CD4-positive, alpha-beta memory T cell (primary cell): ENCODE data around the gene ZBTB16. TPM values are rescaled to one million over a fixed set of nuclear protein-coding genes. Genes with fewer than 3 reads are reported as not detected.
A peak's percentile ranks its signal among the peaks of the same experiment; 100 is the strongest.

Source experiments
- CTCF ChIA-PET: fragments of 350-600 bp; sonication (Branson Sonifier 250); formaldehyde crosslinking; loops from one replicate; lab custom pipeline; 2021; ENCODE audit warnings: inconsistent platforms; ENCODE audit not compliant: partially characterized antibody; lab: Charles Lee
- POLR2A ChIA-PET: fragments of 350-600 bp; sonication (Branson Sonifier 250); formaldehyde crosslinking; loops from one replicate; lab custom pipeline; 2021; ENCODE audit not compliant: partially characterized antibody; lab: Charles Lee
- DNase-seq, 5 donors: peaks; one replicate each; pipeline versions ENCODE4 v3.0.0 to v3.0.0-alpha.2; 2020 to 2022; ENCODE audit warnings: mixed read lengths in 1 of 5
- H3K27ac ChIP-seq: one replicate; pipeline ENCODE4 v1.7.0; 2013; ENCODE audit warnings: low read depth, low read length
- H3K27me3 ChIP-seq: 2 replicates; pipeline ENCODE4 v1.7.0; 2013; ENCODE audit warnings: mild to moderate bottlenecking, low read length, moderate library complexity; ENCODE audit not compliant: insufficient read depth
- H3K36me3 ChIP-seq: 2 replicates; pipeline ENCODE4 v1.7.0; 2013; ENCODE audit warnings: mild to moderate bottlenecking, low read length, moderate library complexity; ENCODE audit not compliant: insufficient read depth
- H3K4me1 ChIP-seq: 2 replicates; pipeline ENCODE4 v1.7.0; 2013; ENCODE audit warnings: mild to moderate bottlenecking, low read length, moderate library complexity; ENCODE audit not compliant: insufficient read depth
- H3K4me3 ChIP-seq, 2 donors: one replicate each; pipeline ENCODE4 v1.7.0; 2013; ENCODE audit warnings: low read length in 2 of 2, mild to moderate bottlenecking in 1 of 2
- H3K9me3 ChIP-seq, 2 donors: one replicate each; pipeline ENCODE4 v1.7.0; 2013; ENCODE audit warnings: low read length in 2 of 2, control low read depth in 1 of 2; ENCODE audit not compliant: control insufficient read depth in 1 of 2
- H3K27ac Mint-ChIP-seq, 7 donors: one replicate each; pipeline ENCODE4 v1.8.0; 2020 to 2021; ENCODE audit warnings: mixed read lengths in 7 of 7, mild to moderate bottlenecking in 6 of 7, inconsistent platforms in 3 of 7, moderate library complexity in 3 of 7
- H3K27me3 Mint-ChIP-seq, 2 donors: one replicate each; pipeline ENCODE4 v1.8.0; 2020 to 2021; ENCODE audit warnings: mixed read lengths in 2 of 2
- H3K36me3 Mint-ChIP-seq, 2 donors: one replicate each; pipeline ENCODE4 v1.8.0; 2020 to 2021; ENCODE audit warnings: mixed read lengths in 2 of 2, inconsistent platforms in 1 of 2, mild to moderate bottlenecking in 1 of 2
- H3K4me1 Mint-ChIP-seq, 4 donors: one replicate each; pipeline ENCODE4 v1.8.0; 2020 to 2021; ENCODE audit warnings: mixed read lengths in 4 of 4, mild to moderate bottlenecking in 1 of 4
- H3K4me3 Mint-ChIP-seq, 8 donors: one replicate each; pipeline ENCODE4 v1.8.0; 2020 to 2021; ENCODE audit warnings: mixed read lengths in 8 of 8, mild to moderate bottlenecking in 7 of 8, moderate library complexity in 6 of 8, inconsistent platforms in 3 of 8
- H3K9me3 Mint-ChIP-seq, 8 donors: one replicate each; pipeline ENCODE4 v1.8.0; 2020 to 2021; ENCODE audit warnings: mixed read lengths in 8 of 8, mild to moderate bottlenecking in 5 of 8, inconsistent platforms in 3 of 8, moderate library complexity in 1 of 8
- intact Hi-C: fragments of 100-400 bp; cut with micrococcal nuclease; formaldehyde crosslinking; loops from one replicate; pipeline ENCODE4 v1.15.1; 2023
- polyA plus RNA-seq, 2 donors: library from polyadenylated mRNA; unstranded; fragments of 300-500 nt; fragmentation: Illumina TruSeq; gene quantifications; one replicate each; pipeline ENCODE4 v1.2.3, GENCODE V29; 2021
- total RNA-seq, 2 experiments: library from RNA; stranded (reverse); gene quantifications; one replicate each; pipeline ENCODE4 v1.2.3, GENCODE V29; 2021

Gene ZBTB16
- total and polyA plus RNA-seq, 4 experiments from 2014 or later = 5.6 to 28.4 (median 8.6) TPM

GRCh38 chr11:114142707-114143106, 83.2 kb downstream of the ZBTB16 start:
- DNase-seq = no peak
- ChIA-PET CTCF (interaction anchor here (1.1 kb wide), 1 partner anchor 8 kb away, joined by 3 read pairs; no protein-coding TSS in a partner anchor), POLR2A (interaction anchor here (1.0 kb wide), 1 partner anchor 30 kb away, joined by 3 read pairs; no protein-coding TSS in a partner anchor)
- H3K36me3 Mint-ChIP-seq = peaks cover 2 to 14% of the 10 kb centered on the region in 2 donors
- Histone ChIP-seq H3K27ac (no peak overlapping the region), H3K36me3 (no peaks in the 10 kb centered on the region), H3K4me3 (no peak overlapping the region), H3K27me3 (peaks cover 3% of the 10 kb centered on the region), H3K4me1 (no peaks in the 10 kb centered on the region), H3K9me3 (no peaks in the 10 kb centered on the region)
- no peak overlapping the region for H3K27ac Mint-ChIP-seq
- intact Hi-C loops = no loop called here
- H3K9me3 Mint-ChIP-seq = no peaks in the 10 kb centered on the region
- no peaks in the 10 kb centered on the region for H3K27me3 Mint-ChIP-seq
- peaks cover 12 to 44% (median 21%) of the 10 kb centered on the region in 4 donors for H3K4me1 Mint-ChIP-seq
- H3K4me3 Mint-ChIP-seq = no peak overlapping the region

DNA sequence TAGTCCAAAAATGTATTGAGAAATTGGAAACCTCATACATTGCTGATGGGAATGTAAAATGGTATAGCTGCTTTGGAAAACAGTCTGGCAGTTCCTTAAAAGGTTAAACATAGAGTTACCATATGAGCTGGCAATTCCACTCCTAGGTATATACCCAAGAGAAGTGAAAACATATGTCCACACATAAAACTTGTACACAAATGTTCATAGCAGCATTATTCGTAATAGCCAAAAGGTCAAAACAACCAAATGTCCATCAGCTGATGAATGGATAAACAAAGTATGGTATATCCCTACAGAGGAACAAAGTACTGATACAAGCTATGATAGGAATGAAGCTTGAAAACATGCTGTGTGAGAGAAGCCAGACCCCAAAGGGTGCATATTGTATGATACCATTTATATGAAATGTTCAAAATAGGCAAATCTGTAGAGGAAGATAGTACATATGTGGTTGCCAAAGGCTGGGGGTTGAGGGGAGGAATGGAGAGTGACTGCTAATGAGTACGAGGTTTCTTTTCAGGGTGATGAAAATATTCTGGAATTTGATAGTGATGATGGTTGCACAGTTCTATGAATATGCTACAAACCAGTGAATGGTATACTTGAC, 85.8 kb downstream of the ZBTB16 start:
- no peak for DNase-seq
- peaks cover 13 to 45% (median 28%) of the 10 kb centered on the region in 4 donors for H3K4me1 Mint-ChIP-seq
- H3K27ac Mint-ChIP-seq = peak overlapping the region in 1 of 7 donors; percentile 29
- Histone ChIP-seq H3K4me3 (no peak overlapping the region), H3K27me3 (peaks cover 3% of the 10 kb centered on the region), H3K27ac (no peak overlapping the region), H3K4me1 (peaks cover 10% of the 10 kb centered on the region), H3K36me3 (no peaks in the 10 kb centered on the region), H3K9me3 (no peaks in the 10 kb centered on the region)
- peaks cover 2 to 9% of the 10 kb centered on the region in 2 donors for H3K36me3 Mint-ChIP-seq
- no peaks in the 10 kb centered on the region for H3K9me3 Mint-ChIP-seq
- no peak overlapping the region for H3K4me3 Mint-ChIP-seq
- no peaks in the 10 kb centered on the region for H3K27me3 Mint-ChIP-seq
- intact Hi-C loops = no loop called here
- CTCF ChIA-PET = interaction anchor here (1.1 to 1.2 kb wide), 2 partner anchors 12 to 116 kb away, joined by 3 to 6 read pairs; no protein-coding TSS in a partner anchor
- POLR2A ChIA-PET = interaction anchor here (0.6 to 1.7 kb wide), 2 partner anchors 27 to 88 kb away, joined by 3 read pairs; no protein-coding TSS in a partner anchor

DNA sequence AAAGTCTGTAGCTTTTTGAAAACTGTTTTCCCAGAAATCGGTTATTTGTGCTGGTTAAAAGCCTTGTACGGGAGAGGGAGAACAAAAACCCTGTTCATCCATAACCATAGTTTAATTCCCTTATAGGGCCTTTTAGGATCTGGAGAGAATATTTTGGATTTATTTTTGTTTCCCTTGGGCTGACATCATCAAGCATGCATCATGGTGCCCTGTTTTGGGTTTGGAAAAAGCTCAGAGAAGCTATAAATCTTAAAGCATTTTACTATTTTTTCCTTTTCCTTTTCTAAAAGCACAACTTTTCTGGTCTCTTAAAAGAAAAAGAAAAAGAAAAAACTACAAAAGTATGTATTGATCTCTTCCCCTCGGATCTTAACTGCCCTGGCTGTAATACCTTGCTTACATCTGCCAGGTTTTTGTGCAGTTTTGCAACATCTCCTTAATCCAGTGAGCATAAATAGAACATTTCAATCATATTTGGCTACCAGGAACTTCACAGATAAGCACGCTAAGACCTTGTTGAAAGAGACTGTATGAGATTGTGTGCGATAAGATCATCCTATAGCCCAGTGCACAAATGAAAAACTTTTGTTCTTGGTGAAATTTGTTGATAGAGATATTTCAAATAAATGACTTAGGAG, 88.0 kb downstream of the ZBTB16 start:
- peak overlapping the region in 5 of 7 donors; percentile 32 to 65 (median 53) for H3K27ac Mint-ChIP-seq

GRCh38 chr11:114148013-114148382, 88.5 kb downstream of the ZBTB16 start:
- H3K27ac Mint-ChIP-seq = peak overlapping the region in 5 of 7 donors; percentile 32 to 65 (median 53)
- peaks cover 13% of the 10 kb centered on the region for H3K4me1 ChIP-seq

More for the DNA sequence above, 88.0 kb downstream of the ZBTB16 start:
- H3K9me3 Mint-ChIP-seq = peaks cover 0 to under 1% (median 0%) of the 10 kb centered on the region in 8 donors
- ChIA-PET POLR2A (interaction anchor here (0.7 to 1.1 kb wide), 3 partner anchors 10 to 30 kb away, joined by 3 read pairs; no protein-coding TSS in a partner anchor), CTCF (interaction anchor here (1.1 to 1.2 kb wide), 3 partner anchors 21 to 108 kb away, joined by 3 to 4 read pairs (median 3); no protein-coding TSS in a partner anchor)
- H3K27me3 Mint-ChIP-seq = no peaks in the 10 kb centered on the region
- intact Hi-C loops = no loop called here
- peak overlapping the region in 3 of 8 donors; percentile 11 to 54 (median 50) for H3K4me3 Mint-ChIP-seq
- H3K4me3 ChIP-seq = no peak overlapping the region
- no peak for DNase-seq
- H3K36me3 ChIP-seq = no peaks in the 10 kb centered on the region
- peaks cover 3% of the 10 kb centered on the region for H3K27me3 ChIP-seq
- peaks cover 17 to 58% (median 33%) of the 10 kb centered on the region in 4 donors for H3K4me1 Mint-ChIP-seq
- H3K4me1 ChIP-seq = peaks cover 13% of the 10 kb centered on the region
- H3K27ac ChIP-seq = no peak overlapping the region
- no peaks in the 10 kb centered on the region for H3K36me3 Mint-ChIP-seq
- H3K9me3 ChIP-seq = no peaks in the 10 kb centered on the region

GRCh38 chr11:114149689-114150407, 90.3 kb downstream of the ZBTB16 start:
- Histone ChIP-seq H3K27ac (no peak overlapping the region), H3K4me1 (peaks cover 13% of the 10 kb centered on the region), H3K36me3 (no peaks in the 10 kb centered on the region), H3K4me3 (no peak overlapping the region), H3K27me3 (peaks cover under 1% of the 10 kb centered on the region), H3K9me3 (no peaks in the 10 kb centered on the region)
- Mint-ChIP-seq H3K4me1 (peaks cover 20 to 57% (median 39%) of the 10 kb centered on the region in 4 donors), H3K4me3 (peak overlapping the region in 1 of 8 donors; percentile 36), H3K27me3 (no peaks in the 10 kb centered on the region), H3K9me3 (peaks cover 0 to 1% (median 0%) of the 10 kb centered on the region in 8 donors), H3K36me3 (no peaks in the 10 kb centered on the region), H3K27ac (peak overlapping the region in 1 of 7 donors; percentile 5)
- no peak for DNase-seq
- ChIA-PET POLR2A (interaction anchor here (0.5 to 1.7 kb wide), 4 partner anchors 10 to 72 kb away, joined by 3 to 5 read pairs (median 3); no protein-coding TSS in a partner anchor), CTCF (interaction anchor here (1.5 to 1.6 kb wide), 2 partner anchors 9 to 13 kb away, joined by 3 to 5 read pairs; no protein-coding TSS in a partner anchor)
- intact Hi-C loops = no loop called here

More at GRCh38 chr11:114148013-114148382, 88.5 kb downstream of the ZBTB16 start:
- H3K27me3 ChIP-seq = peaks cover 3% of the 10 kb centered on the region
- Mint-ChIP-seq H3K4me3 (peak overlapping the region in 3 of 8 donors; percentile 11 to 54 (median 50)), H3K4me1 (peaks cover 21 to 63% (median 37%) of the 10 kb centered on the region in 4 donors), H3K27me3 (no peaks in the 10 kb centered on the region), H3K9me3 (peaks cover 0 to 1% (median 0%) of the 10 kb centered on the region in 8 donors), H3K36me3 (no peaks in the 10 kb centered on the region)
- ChIA-PET CTCF (interaction anchor here (1.5 kb wide), 1 partner anchor 11 kb away, joined by 3 read pairs; no protein-coding TSS in a partner anchor), POLR2A (interaction anchor here (1.1 kb wide), 1 partner anchor 9 kb away, joined by 3 read pairs; no protein-coding TSS in a partner anchor)
- H3K9me3 ChIP-seq = no peaks in the 10 kb centered on the region
- no peak overlapping the region for H3K4me3 ChIP-seq
- H3K36me3 ChIP-seq = no peaks in the 10 kb centered on the region
- no peak overlapping the region for H3K27ac ChIP-seq
- intact Hi-C loops = no loop called here
- DNase-seq = no peak

DNA sequence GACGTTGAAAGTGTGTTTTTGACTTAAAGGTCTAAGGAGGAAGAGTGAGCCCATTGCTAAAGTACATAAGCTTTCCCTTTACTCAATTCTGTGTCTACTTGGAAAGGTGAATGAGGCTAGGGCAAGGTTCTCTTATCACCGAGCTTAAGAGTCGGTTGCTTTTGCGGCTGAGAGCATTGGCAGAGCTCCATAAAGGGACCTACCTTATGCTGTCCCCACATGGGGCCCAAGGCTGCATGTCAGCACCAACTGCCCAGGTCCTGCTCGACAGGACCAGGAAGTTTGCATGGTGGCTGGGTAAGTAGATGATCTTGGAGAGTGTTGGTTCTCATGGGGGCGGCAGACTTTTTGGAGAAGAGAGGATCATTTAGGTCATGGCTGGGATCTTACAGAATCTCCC, 91.2 kb downstream of the ZBTB16 start:
- Histone ChIP-seq H3K9me3 (no peaks in the 10 kb centered on the region), H3K27me3 (no peaks in the 10 kb centered on the region), H3K27ac (no peak overlapping the region), H3K4me1 (peaks cover 13% of the 10 kb centered on the region), H3K4me3 (no peak overlapping the region), H3K36me3 (no peaks in the 10 kb centered on the region)
- Mint-ChIP-seq H3K9me3 (peaks cover 0 to 1% (median 0%) of the 10 kb centered on the region in 8 donors), H3K4me3 (no peak overlapping the region), H3K27ac (no peak overlapping the region), H3K36me3 (no peaks in the 10 kb centered on the region), H3K4me1 (peaks cover 20 to 62% (median 41%) of the 10 kb centered on the region in 4 donors), H3K27me3 (no peaks in the 10 kb centered on the region)
- no peak for DNase-seq
- intact Hi-C loops = no loop called here
- CTCF ChIA-PET = no interaction called here
- POLR2A ChIA-PET = interaction anchor here (0.6 to 1.7 kb wide), 2 partner anchors 17 to 73 kb away, joined by 3 to 5 read pairs; no protein-coding TSS in a partner anchor
